KBM-7 (cell line): ENCODE data around the gene SMAD5.

Source experiments
- DNase-seq: peaks from one replicate; pipeline ENCODE4 v3.0.0-alpha.2; 2015
- in situ Hi-C: fragments of 300-500 bp; cut with MboI; formaldehyde crosslinking; loops from 2 replicates; pipeline ENCODE4 v1.14.3; 2020; ENCODE audit warnings: low sequenced_read_pairs, low pct_unique_long_range_greater_than_20kb, mixed read lengths

SMAD5 gene

GRCh38 chr5:136192015-136192525 is 59.4 kb downstream of the SMAD5 start:
- in situ Hi-C loops: no loop called here
- DNase-seq: no peak

- in situ Hi-C loops: no loop called here
- peak; percentile 20 for DNase-seq
These were observed 60.1 kb downstream of the SMAD5 start, which contains the start of gene SMIM32 for GRCh38 chr5:136192526-136193321. TSS of gene SMIM32 (minus strand) at chr5:136193162. CDS start at chr5:136192524, 638 bp downstream.

- in situ Hi-C loops: no loop called here
- no peak for DNase-seq
These were observed 60.8 kb downstream of the SMAD5 start for GRCh38 chr5:136193322-136193935.

- DNase-seq: no peak
These were observed 61.9 kb downstream of the SMAD5 start for GRCh38 chr5:136194576-136194975.

GRCh38 chr5:136195971-136196820 is 63.6 kb downstream of the SMAD5 start:
- in situ Hi-C loops: no loop called here
- DNase-seq: no peak

More at GRCh38 chr5:136194576-136194975, 61.9 kb downstream of the SMAD5 start:
- in situ Hi-C loops: no loop called here

GRCh38 chr5:136197462-136198142 is 65.0 kb downstream of the SMAD5 start:
- in situ Hi-C loops: no loop called here
- no peak for DNase-seq

GRCh38 chr5:136198453-136198852 is 65.8 kb downstream of the SMAD5 start:
- in situ Hi-C loops: no loop called here
- no peak for DNase-seq

GRCh38 chr5:136199408-136199807 is 66.8 kb downstream of the SMAD5 start:
- in situ Hi-C loops: no loop called here
- DNase-seq: no peak

- DNase-seq: no peak
- in situ Hi-C loops: loop anchor here (25.0 kb wide), 1 partner anchor 313 kb away; the partner anchor contains the start of gene IL9
These were observed 67.5 kb downstream of the SMAD5 start for GRCh38 chr5:136200130-136200529.

GRCh38 chr5:136200761-136201160 is 68.1 kb downstream of the SMAD5 start:
- in situ Hi-C loops: loop anchor here (25.0 kb wide), 1 partner anchor 313 kb away; the partner anchor contains the start of gene IL9

GRCh38 chr5:136201870-136202269 is 69.2 kb downstream of the SMAD5 start:
- no peak for DNase-seq
- in situ Hi-C loops: loop anchor here (25.0 kb wide), 1 partner anchor 315 kb away; the partner anchor contains the start of gene IL9

More at GRCh38 chr5:136200761-136201160, 68.1 kb downstream of the SMAD5 start:
- DNase-seq: no peak

GRCh38 chr5:136202469-136203205 is 70.0 kb downstream of the SMAD5 start:
- no peak for DNase-seq
- in situ Hi-C loops: loop anchor here (25.0 kb wide), 1 partner anchor 315 kb away; the partner anchor contains the start of gene IL9

- in situ Hi-C loops: loop anchor here (25.0 kb wide), 1 partner anchor 316 kb away; the partner anchor contains the start of gene IL9
- DNase-seq: no peak
These were observed 70.8 kb downstream of the SMAD5 start for GRCh38 chr5:136203303-136203922.

- DNase-seq: no peak
- in situ Hi-C loops: loop anchor here (25.0 kb wide), 1 partner anchor 318 kb away; the partner anchor contains the start of gene IL9
These were observed 72.5 kb downstream of the SMAD5 start for GRCh38 chr5:136205061-136205702.

- in situ Hi-C loops: loop anchor here (25.0 kb wide), 1 partner anchor 319 kb away; the partner anchor contains the start of gene IL9
- no peak for DNase-seq
These were observed 73.3 kb downstream of the SMAD5 start for GRCh38 chr5:136205941-136206340.

GRCh38 chr5:136206361-136206760 is 73.7 kb downstream of the SMAD5 start:
- no peak for DNase-seq
- in situ Hi-C loops: loop anchor here (25.0 kb wide), 1 partner anchor 319 kb away; the partner anchor contains the start of gene IL9

GRCh38 chr5:136207631-136208030 is 75.0 kb downstream of the SMAD5 start:
- in situ Hi-C loops: loop anchor here (25.0 kb wide), 1 partner anchor 320 kb away; the partner anchor contains the start of gene IL9
- DNase-seq: no peak
